HepG2 (cell line): ENCODE measurements around the gene NPS. TPM values are rescaled to one million over a fixed set of nuclear protein-coding genes. Genes with fewer than 3 reads are reported as not detected.

Source experiments
- ATAC-seq: fragments of 200-7000 bp; cut with Tn5 transposase; 3 replicates; pipeline ENCODE4 v1.9.1; 2020; ENCODE audit warnings: mild to moderate bottlenecking, moderate library complexity
- BruUV-seq: library from RNA; stranded (reverse); fragments of 400-500 nt; replicated peaks from 2 replicates; lab custom pipeline; 2021; lab: Mats Ljungman, UMichigan
- CTCF ChIA-PET: fragments of 300-600 bp; formaldehyde crosslinking; extraction: SDS; loops from one replicate; lab custom pipeline; 2021; ENCODE audit warnings: low total read pairs, inconsistent platforms, low intra/inter-chr PET ratio; lab: Yijun Ruan, JAX
- POLR2A ChIA-PET: fragments of 350-600 bp; sonication (Branson Sonifier 250); formaldehyde crosslinking; loops from one replicate; lab custom pipeline; 2020; ENCODE audit warnings: antibody characterized with exemption, inconsistent platforms; lab: Yijun Ruan, JAX
- DNase-seq: peaks from one replicate; pipeline ENCODE4 v3.0.0-alpha.2; 2015; ENCODE audit warnings: low spot score
- FAIRE-seq: peaks from 3 replicates; lab custom pipeline; 2011; peaks lifted over from hg19 to GRCh38; lab: Jason Lieb, UNC
- H2AFZ ChIP-seq: one replicate; pipeline ENCODE4 v1.6.1; 2011; ENCODE audit warnings: low read length, inconsistent platforms
- H3K27ac ChIP-seq: fragments of 300-600 bp; 3 replicates; pipeline ENCODE4 v1.8.0; 2011; ENCODE audit warnings: mixed run types, mild to moderate bottlenecking, mixed read lengths, low read length, inconsistent platforms; ENCODE audit not compliant: insufficient read depth; ENCODE audit errors: extremely low read length
- H3K27me3 ChIP-seq, 2 experiments: fragments of 200-600 bp in 1 of 2; 2 replicates in 1 of 2; 3 replicates in 1 of 2; pipeline versions ENCODE4 v1.6.0 to v1.8.0; 2011; ENCODE audit warnings: low read length in 2 of 2, mild to moderate bottlenecking in 2 of 2, moderate library complexity in 2 of 2, inconsistent platforms in 1 of 2; ENCODE audit not compliant: insufficient read depth in 2 of 2, control insufficient read depth in 1 of 2
- H3K36me3 ChIP-seq, 2 experiments: fragments of 200-600 bp in 1 of 2; replicated peaks in 1 of 2; 2 replicates in 1 of 2; 3 replicates in 1 of 2; pipeline versions ENCODE4 v1.5.1 to v1.8.0; 2011; ENCODE audit warnings: low read length in 2 of 2, inconsistent platforms in 1 of 2; ENCODE audit not compliant: insufficient read depth in 2 of 2, control insufficient read depth in 1 of 2
- H3K4me1 ChIP-seq: 2 replicates; pipeline ENCODE4 v1.5.1; 2012; ENCODE audit warnings: low read length, inconsistent platforms; ENCODE audit not compliant: insufficient read depth
- H3K4me2 ChIP-seq: 2 replicates; pipeline ENCODE4 v1.6.0; 2011; ENCODE audit warnings: low read depth, low read length, inconsistent platforms
- H3K4me3 ChIP-seq, 3 experiments: fragments of 200-600 bp in 1 of 3; sonication (generic), shearing (Covaris generic) in 1 of 3; replicated peaks in 1 of 3; 2 replicates each; pipeline ENCODE4 v1.5.1; 2011 to 2016; ENCODE audit warnings: low read length in 3 of 3, inconsistent platforms in 2 of 3, low read depth in 2 of 3, mild to moderate bottlenecking in 2 of 3, control low read depth in 1 of 3, mixed read lengths in 1 of 3; ENCODE audit not compliant: insufficient read depth in 1 of 3
- H3K79me2 ChIP-seq: one replicate; pipeline ENCODE4 v1.6.1; 2011; ENCODE audit warnings: low read length, inconsistent platforms; ENCODE audit not compliant: insufficient read depth
- H3K9ac ChIP-seq: 2 replicates; pipeline ENCODE4 v1.6.0; 2011; ENCODE audit warnings: mild to moderate bottlenecking, low read depth, low read length, inconsistent platforms; ENCODE audit not compliant: insufficient read depth
- H3K9me3 ChIP-seq: 2 replicates; pipeline ENCODE4 v1.5.1; 2012; ENCODE audit warnings: mild to moderate bottlenecking, low read length
- H4K20me1 ChIP-seq: 2 replicates; pipeline ENCODE4 v1.6.0; 2011; ENCODE audit warnings: inconsistent platforms, mild to moderate bottlenecking, low read length, moderate library complexity; ENCODE audit not compliant: insufficient read depth
- BCL6 ChIP-seq: IDR thresholded peaks from 2 replicates; pipeline ENCODE4 v1.6.1; 2016; ENCODE audit warnings: missing genetic modification reagents, missing compliant biosample characterization
- CBX1 ChIP-seq: IDR thresholded peaks from one replicate; pipeline ENCODE4 v1.6.1; 2016; ENCODE audit warnings: antibody characterized with exemption, low read depth
- KMT2B ChIP-seq: IDR thresholded peaks from 2 replicates; pipeline ENCODE4 v1.6.1; 2016; ENCODE audit warnings: missing genetic modification reagents, missing compliant biosample characterization
- NR0B2 ChIP-seq: sonication (generic); formaldehyde crosslinking; IDR thresholded peaks from 2 replicates; pipeline ENCODE4 v1.4.0; 2020; ENCODE audit warnings: mild to moderate bottlenecking, missing genetic modification reagents
- PBX3 ChIP-seq: sonication (generic); formaldehyde crosslinking; IDR thresholded peaks from 2 replicates; pipeline ENCODE4 v1.8.1; 2023; ENCODE audit warnings: missing genetic modification reagents, inconsistent platforms, borderline replicate concordance
- PITX1 ChIP-seq: sonication (generic); formaldehyde crosslinking; IDR thresholded peaks from 2 replicates; pipeline ENCODE4 v1.5.1; 2020; ENCODE audit warnings: mild to moderate bottlenecking, missing genetic modification reagents
- ZBTB1 ChIP-seq: sonication (generic); formaldehyde crosslinking; IDR thresholded peaks from 2 replicates; pipeline ENCODE4 v1.4.0; 2020; ENCODE audit warnings: missing genetic modification reagents, borderline replicate concordance
- ZBTB10 ChIP-seq: sonication (generic); formaldehyde crosslinking; IDR thresholded peaks from 2 replicates; pipeline ENCODE4 v1.4.0; 2020; ENCODE audit warnings: missing genetic modification reagents, borderline replicate concordance
- ZFY ChIP-seq: sonication (generic); formaldehyde crosslinking; IDR thresholded peaks from 2 replicates; pipeline ENCODE4 v1.4.0; 2020; ENCODE audit warnings: missing genetic modification reagents
- ZNF138 ChIP-seq: sonication (generic); formaldehyde crosslinking; IDR thresholded peaks from 2 replicates; pipeline ENCODE4 v1.5.0; 2020; ENCODE audit warnings: mild to moderate bottlenecking, low read depth, missing genetic modification reagents
- ZNF646 ChIP-seq: sonication (generic); formaldehyde crosslinking; IDR thresholded peaks from 2 replicates; pipeline ENCODE4 v1.9.0; 2021; ENCODE audit warnings: mild to moderate bottlenecking, missing genetic modification reagents
- ZNF672 ChIP-seq: sonication (generic); formaldehyde crosslinking; IDR thresholded peaks from 2 replicates; pipeline ENCODE4 v1.8.1; 2022; ENCODE audit warnings: missing genetic modification reagents
- WGBS: methylation state at CpG from one replicate; pipeline ENCODE4 v1.1.6; 2017; ENCODE audit warnings: low lambda C conversion rate; 5-methylcytosine and 5-hydroxymethylcytosine counted together
- in situ Hi-C: cut with HindIII; loops from 2 replicates; pipeline ENCODE4 v1.10.0; 2017; ENCODE audit warnings: low pct_unique_long_range_greater_than_20kb; ENCODE audit not compliant: extremely low pct_ligation_motif_present
- intact Hi-C: fragments of 100-400 bp; cut with micrococcal nuclease; formaldehyde crosslinking; loops from one replicate; pipeline ENCODE4 v1.10.0; 2022; ENCODE audit not compliant: unreplicated experiment
- polyA plus RNA-seq, 8 experiments: library from polyadenylated mRNA; depleted of rRNA in 3 of 8; stranded (reverse) in 7 of 8; unstranded in 1 of 8; fragments of >200 nt; fragmentation: Illumina TruSeq in 4 of 8; extraction: Trizol in 4 of 8; gene quantifications; 2 replicates each; pipeline versions ENCODE4 v1.2.1 to v1.2.3, GENCODE V29; 2011 to 2016; ENCODE audit warnings: low read depth in 4 of 8, missing spikeins in 1 of 8, mixed read lengths in 1 of 8; ENCODE audit not compliant: insufficient read depth in 1 of 8
- total RNA-seq, 5 experiments: library from RNA; depleted of rRNA; stranded (reverse); fragments of >200 nt; fragmentation: Illumina TruSeq; extraction: Trizol; gene quantifications; 2 replicates each; pipeline ENCODE4 v1.2.3, GENCODE V29; 2016; ENCODE audit warnings: low read depth in 1 of 5

NPS gene
- total and polyA plus RNA-seq, 2 of the 13 experiments (the other 11 are each of a cell fraction or from before 2014, with no cell fraction given): not detected

- H3K4me2 ChIP-seq: no peak overlapping the region
- no peak overlapping the region for H3K4me3 ChIP-seq
- BruUV-seq: no TSS peak
- DNase-seq (no peak), FAIRE-seq (no peak), ATAC-seq (no peak)
- no peaks in the 10 kb centered on the region for H4K20me1 ChIP-seq
- POLR2A ChIA-PET: no interaction called here
- in situ Hi-C loops: no loop called here
- CTCF ChIA-PET: no interaction called here
- H3K4me1 ChIP-seq: no peaks in the 10 kb centered on the region
- no peaks in the 10 kb centered on the region for H3K79me2 ChIP-seq
- H3K27ac ChIP-seq: no peak overlapping the region
- H2AFZ ChIP-seq: no peak overlapping the region
- no peaks in the 10 kb centered on the region for H3K36me3 ChIP-seq
- 8% methylated on average over 7 of the region's 7 CpGs for WGBS
- intact Hi-C loops: no loop called here
- H3K27me3 ChIP-seq: peaks cover 2 to 37% of the 10 kb centered on the region in 2 experiments; a peak in 4 of 5 replicates
- no peaks in the 10 kb centered on the region for H3K9me3 ChIP-seq
- H3K9ac ChIP-seq: no peak overlapping the region
- TF ChIP-seq ZBTB1 (CRISPR knock-in tag) (no peak), ZFY (CRISPR knock-in tag) (no peak), KMT2B (no peak), CBX1 (no peak), ZNF138 (CRISPR knock-in tag) (no peak), PBX3 (CRISPR knock-in tag) (no peak), ZNF672 (CRISPR knock-in tag) (no peak), BCL6 (CRISPR knock-in tag) (no peak), NR0B2 (CRISPR knock-in tag) (no peak), ZBTB10 (CRISPR knock-in tag) (no peak), ZNF646 (CRISPR knock-in tag) (no peak), PITX1 (CRISPR knock-in tag) (no peak)
These were observed 24.0 kb upstream of the NPS start for GRCh38 chr10:127524908-127525665.
